ENCODE measurements around the gene SHANK3.

DNA sequence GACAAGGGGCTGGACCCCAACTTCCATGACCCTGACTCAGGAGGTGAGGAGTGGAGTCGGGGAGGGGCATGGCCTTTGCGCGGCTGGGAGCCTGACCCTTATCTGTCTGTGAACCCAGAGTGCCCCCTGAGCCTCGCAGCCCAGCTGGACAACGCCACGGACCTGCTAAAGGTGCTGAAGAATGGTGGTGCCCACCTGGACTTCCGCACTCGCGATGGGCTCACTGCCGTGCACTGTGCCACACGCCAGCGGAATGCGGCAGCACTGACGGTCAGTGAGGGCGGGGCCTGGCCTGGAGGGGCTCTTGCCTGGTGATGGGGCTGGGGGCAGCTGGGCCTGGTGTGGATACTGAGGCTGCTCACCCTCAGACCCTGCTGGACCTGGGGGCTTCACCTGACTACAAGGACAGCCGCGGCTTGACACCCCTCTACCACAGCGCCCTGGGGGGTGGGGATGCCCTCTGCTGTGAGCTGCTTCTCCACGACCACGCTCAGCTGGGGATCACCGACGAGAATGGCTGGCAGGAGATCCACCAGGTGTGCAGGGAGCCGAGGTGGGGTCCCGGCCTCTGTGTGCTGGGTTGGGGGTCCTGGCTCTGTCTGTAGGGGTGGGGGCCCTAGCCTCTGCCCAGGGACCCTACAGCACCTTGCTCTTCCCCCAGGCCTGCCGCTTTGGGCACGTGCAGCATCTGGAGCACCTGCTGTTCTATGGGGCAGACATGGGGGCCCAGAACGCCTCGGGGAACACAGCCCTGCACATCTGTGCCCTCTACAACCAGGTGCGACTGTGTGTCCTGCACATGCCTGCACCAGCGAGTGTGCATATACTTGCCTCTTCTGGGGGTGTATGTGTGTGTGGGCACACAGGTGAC is 6.3 kb downstream of the SHANK3 start:
- no peak for TF ChIP-seq EZH2 (IDR thresholded peaks at IDR 0.05; ENCODE audit: borderline replicate concordance, insufficient read depth, low read depth, low read length, poor library complexity, severe bottlenecking)
- TF ChIP-seq, protein P1, sequence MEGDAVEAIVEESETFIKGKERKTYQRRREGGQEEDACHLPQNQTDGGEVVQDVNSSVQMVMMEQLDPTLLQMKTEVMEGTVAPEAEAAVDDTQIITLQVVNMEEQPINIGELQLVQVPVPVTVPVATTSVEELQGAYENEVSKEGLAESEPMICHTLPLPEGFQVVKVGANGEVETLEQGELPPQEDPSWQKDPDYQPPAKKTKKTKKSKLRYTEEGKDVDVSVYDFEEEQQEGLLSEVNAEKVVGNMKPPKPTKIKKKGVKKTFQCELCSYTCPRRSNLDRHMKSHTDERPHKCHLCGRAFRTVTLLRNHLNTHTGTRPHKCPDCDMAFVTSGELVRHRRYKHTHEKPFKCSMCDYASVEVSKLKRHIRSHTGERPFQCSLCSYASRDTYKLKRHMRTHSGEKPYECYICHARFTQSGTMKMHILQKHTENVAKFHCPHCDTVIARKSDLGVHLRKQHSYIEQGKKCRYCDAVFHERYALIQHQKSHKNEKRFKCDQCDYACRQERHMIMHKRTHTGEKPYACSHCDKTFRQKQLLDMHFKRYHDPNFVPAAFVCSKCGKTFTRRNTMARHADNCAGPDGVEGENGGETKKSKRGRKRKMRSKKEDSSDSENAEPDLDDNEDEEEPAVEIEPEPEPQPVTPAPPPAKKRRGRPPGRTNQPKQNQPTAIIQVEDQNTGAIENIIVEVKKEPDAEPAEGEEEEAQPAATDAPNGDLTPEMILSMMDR (IDR thresholded peaks at IDR 0.05): no peak
